Measurements from ENCODE around the gene TMCO4. TPM values are rescaled to one million over a fixed set of nuclear protein-coding genes. Genes with fewer than 3 reads are reported as not detected.

Gene TMCO4
- total RNA-seq, 4 donors from 2014 or later, result 19.0 to 26.6 (median 20.7) TPM

- no peak for ATAC-seq (ENCODE audit: low FRiP score)
- no peak for TF ChIP-seq CTCF (IDR thresholded peaks at IDR 0.05)
- no peak for DNase-seq (ENCODE audit: low spot score)
Observed at GRCh38 chr1:19812875-19813642, 13.3 kb upstream of the TMCO4 start.

GRCh38 chr1:19811206-19811851 is 11.6 kb upstream of the TMCO4 start:
- ATAC-seq (ENCODE audit: low FRiP score) (no peak), DNase-seq (ENCODE audit: low spot score) (no peak)
- no peak for TF ChIP-seq CTCF (IDR thresholded peaks at IDR 0.05)

- DNase-seq (ENCODE audit: low spot score) (no peak), ATAC-seq (ENCODE audit: low FRiP score) (no peak)
- no peak for TF ChIP-seq CTCF (IDR thresholded peaks at IDR 0.05)
Observed at GRCh38 chr1:19809044-19809750, 9.5 kb upstream of the TMCO4 start.

- ATAC-seq (ENCODE audit: low FRiP score) (no peak), DNase-seq (ENCODE audit: low spot score) (no peak)
- no peak for TF ChIP-seq CTCF (IDR thresholded peaks at IDR 0.05)
Observed at GRCh38 chr1:19808351-19808750, 8.6 kb upstream of the TMCO4 start.

GRCh38 chr1:19804831-19805251 is 5.1 kb upstream of the TMCO4 start:
- DNase-seq (ENCODE audit: low spot score) (no peak), ATAC-seq (ENCODE audit: low FRiP score) (no peak)
- TF ChIP-seq CTCF (IDR thresholded peaks at IDR 0.05), result no peak

- no peak for DNase-seq (ENCODE audit: low spot score)
- ATAC-seq (ENCODE audit: low FRiP score), result no peak
- TF ChIP-seq CTCF (IDR thresholded peaks at IDR 0.05), result no peak
Observed at GRCh38 chr1:19802269-19802668, 2.6 kb upstream of the TMCO4 start.
